Memory B cell (primary cell): ENCODE measurements around the gene CLCN7.

Experiments
- ATAC-seq: fragments of 150-1000 bp; cut with Tn5 transposase; 2 replicates; pipeline ENCODE4 v1.10.0; 2021; ENCODE audit warnings: low read depth, mild to moderate bottlenecking, moderate library complexity
- DNase-seq, 2 donors: peaks; one replicate each; pipeline ENCODE4 v3.0.0; 2022; ENCODE audit warnings: low spot score in 2 of 2
- H3K27ac Mint-ChIP-seq: one replicate; pipeline ENCODE4 v1.8.0; 2022; ENCODE audit warnings: mild to moderate bottlenecking, moderate library complexity, mixed read lengths
- H3K27me3 Mint-ChIP-seq: one replicate; pipeline ENCODE4 v1.8.0; 2022; ENCODE audit warnings: mixed read lengths
- H3K36me3 Mint-ChIP-seq: one replicate; pipeline ENCODE4 v1.8.0; 2022; ENCODE audit warnings: mild to moderate bottlenecking, mixed read lengths
- H3K4me1 Mint-ChIP-seq: one replicate; pipeline ENCODE4 v1.8.0; 2022; ENCODE audit warnings: mixed read lengths
- H3K4me3 Mint-ChIP-seq: one replicate; pipeline ENCODE4 v1.8.0; 2022; ENCODE audit warnings: mild to moderate bottlenecking, moderate library complexity, mixed read lengths
- H3K9me3 Mint-ChIP-seq: one replicate; pipeline ENCODE4 v1.8.0; 2022; ENCODE audit warnings: mixed read lengths

Gene CLCN7

DNA sequence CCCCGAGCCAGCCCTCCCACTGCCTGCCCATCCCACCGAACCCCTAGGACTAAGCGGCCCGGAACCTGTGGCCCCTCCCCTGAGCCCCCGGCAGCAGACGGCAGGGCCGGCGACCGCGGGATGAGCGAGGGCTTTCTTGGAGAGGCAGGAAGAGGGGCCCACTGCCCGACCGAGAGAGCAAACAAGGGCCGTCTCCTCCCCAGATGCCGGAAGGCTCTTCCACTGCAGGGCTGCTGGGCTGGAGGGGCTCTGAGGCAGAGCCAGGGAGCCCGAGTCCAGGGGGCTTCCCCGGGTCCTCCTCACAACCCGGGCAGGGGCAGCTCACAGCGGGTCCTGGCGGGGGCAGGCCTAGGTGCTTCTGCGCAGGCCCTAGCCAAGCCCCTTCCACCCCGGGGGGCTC, 41.1 kb downstream of the CLCN7 start:
- Mint-ChIP-seq H3K27me3 (peaks cover 1% of the 10 kb centered on the region), H3K4me3 (no peak overlapping the region), H3K4me1 (peaks cover 6% of the 10 kb centered on the region), H3K9me3 (no peaks in the 10 kb centered on the region), H3K36me3 (peaks cover 2% of the 10 kb centered on the region), H3K27ac (no peak overlapping the region)
- no peak for DNase-seq
- no peak for ATAC-seq

DNA sequence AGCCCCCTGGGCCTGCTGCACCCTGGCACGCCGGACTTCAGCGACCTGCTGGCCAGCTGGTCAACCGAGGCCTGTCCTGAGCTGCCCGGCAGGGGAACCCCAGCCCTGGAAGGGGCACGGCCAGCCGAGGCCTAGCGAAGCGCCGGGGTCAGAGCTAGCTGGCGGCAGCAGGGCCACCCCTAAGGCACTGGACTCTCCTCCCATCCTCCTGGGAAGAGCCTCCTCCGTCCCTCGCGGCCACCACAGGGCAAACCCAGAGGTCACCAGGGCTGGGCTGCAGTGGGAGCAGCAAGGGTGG, 41.6 kb downstream of the CLCN7 start:
- H3K4me3 Mint-ChIP-seq = no peak overlapping the region
- DNase-seq (no peak), ATAC-seq (no peak)
- peaks cover 2% of the 10 kb centered on the region for H3K36me3 Mint-ChIP-seq
- H3K27me3 Mint-ChIP-seq = peaks cover 1% of the 10 kb centered on the region
- H3K27ac Mint-ChIP-seq = no peak overlapping the region
- peaks cover 6% of the 10 kb centered on the region for H3K4me1 Mint-ChIP-seq
- no peaks in the 10 kb centered on the region for H3K9me3 Mint-ChIP-seq

DNA sequence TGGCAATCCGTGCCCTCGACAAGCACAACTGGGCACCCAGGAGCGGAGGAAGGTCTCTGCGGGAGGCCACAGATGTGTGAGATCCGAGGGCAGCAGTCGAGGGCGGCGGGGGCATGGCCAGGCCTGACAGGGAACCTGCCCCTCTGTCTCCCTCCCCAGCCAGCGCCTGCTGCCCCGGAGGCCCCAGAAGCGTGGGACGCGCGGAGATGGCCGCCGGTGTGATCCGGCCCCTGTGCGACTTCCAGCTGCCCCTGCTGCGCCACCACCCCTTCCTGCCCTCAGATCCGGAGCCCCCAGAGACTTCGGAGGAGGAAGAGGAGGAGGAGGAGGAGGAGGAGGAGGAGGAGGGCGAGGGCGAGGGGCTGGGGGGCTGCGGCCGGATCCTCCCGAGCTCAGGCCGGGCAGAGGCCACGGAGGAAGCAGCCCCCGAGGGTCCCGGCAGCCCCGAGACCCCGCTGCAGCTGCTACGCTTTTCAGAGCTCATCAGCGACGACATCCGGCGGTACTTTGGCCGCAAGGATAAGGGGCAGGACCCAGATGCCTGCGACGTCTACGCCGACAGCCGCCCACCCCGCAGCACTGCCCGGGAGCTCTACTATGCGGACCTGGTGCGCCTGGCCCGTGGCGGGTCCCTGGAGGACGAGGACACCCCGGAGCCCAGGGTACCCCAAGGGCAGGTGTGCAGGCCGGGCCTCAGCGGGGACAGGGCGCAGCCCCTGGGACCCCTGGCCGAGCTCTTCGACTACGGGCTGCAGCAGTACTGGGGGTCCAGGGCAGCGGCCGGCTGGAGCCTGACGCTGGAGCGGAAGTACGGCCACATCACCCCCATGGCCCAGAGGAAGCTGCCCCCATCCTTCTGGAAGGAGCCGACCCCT, 42.2 kb downstream of the CLCN7 start:
- Mint-ChIP-seq H3K27me3 (peaks cover 1% of the 10 kb centered on the region), H3K4me1 (peaks cover 6% of the 10 kb centered on the region), H3K4me3 (peak overlapping the region; percentile 39), H3K36me3 (peaks cover 2% of the 10 kb centered on the region), H3K9me3 (no peaks in the 10 kb centered on the region), H3K27ac (peak overlapping the region; percentile 22)
- ATAC-seq (no peak), DNase-seq (no peak)

DNA sequence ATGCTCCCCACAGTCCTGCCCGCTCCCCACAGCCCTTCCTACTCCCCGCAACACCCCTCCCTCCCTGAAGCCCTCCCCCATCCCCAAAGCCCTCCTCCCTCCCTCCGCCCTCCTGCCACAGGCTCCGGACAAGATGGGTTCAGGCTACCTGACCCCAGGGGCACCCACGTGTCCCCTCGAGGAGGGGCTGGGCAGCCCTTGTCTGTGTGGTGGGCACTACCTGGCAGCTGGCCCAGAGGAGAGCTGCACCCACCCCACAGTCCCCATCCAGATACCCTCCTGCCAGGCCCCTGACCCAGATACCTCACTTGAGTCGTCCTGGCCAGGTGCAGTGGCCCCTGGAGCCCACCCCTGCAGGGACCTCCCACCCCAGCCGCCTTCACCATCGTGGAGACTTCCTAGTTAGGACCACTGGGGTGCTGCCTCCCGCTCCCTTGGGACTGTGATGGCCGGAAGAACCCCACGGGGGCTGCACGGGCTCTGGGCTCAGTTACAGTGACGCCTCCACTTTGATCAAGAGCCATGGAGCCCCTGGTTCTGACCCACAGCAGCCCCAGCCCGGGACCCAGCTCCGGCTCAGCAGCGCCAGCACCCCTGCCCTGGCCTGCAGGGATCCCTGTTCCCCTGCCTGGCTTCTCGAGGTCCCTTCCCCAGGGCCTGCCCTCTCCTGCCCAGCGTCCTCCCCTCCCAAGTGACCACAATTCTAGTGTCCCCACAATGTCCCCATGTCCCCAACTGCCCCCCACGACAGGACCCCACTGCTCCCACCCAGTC, 43.1 kb downstream of the CLCN7 start:
- DNase-seq = no peak
- peaks cover 1% of the 10 kb centered on the region for H3K27me3 Mint-ChIP-seq
- H3K9me3 Mint-ChIP-seq = no peaks in the 10 kb centered on the region
- peaks cover 6% of the 10 kb centered on the region for H3K4me1 Mint-ChIP-seq
- no peak for ATAC-seq
- H3K36me3 Mint-ChIP-seq = peaks cover 2% of the 10 kb centered on the region
- H3K27ac Mint-ChIP-seq = peak overlapping the region; percentile 22
- peak overlapping the region; percentile 46 for H3K4me3 Mint-ChIP-seq

DNA sequence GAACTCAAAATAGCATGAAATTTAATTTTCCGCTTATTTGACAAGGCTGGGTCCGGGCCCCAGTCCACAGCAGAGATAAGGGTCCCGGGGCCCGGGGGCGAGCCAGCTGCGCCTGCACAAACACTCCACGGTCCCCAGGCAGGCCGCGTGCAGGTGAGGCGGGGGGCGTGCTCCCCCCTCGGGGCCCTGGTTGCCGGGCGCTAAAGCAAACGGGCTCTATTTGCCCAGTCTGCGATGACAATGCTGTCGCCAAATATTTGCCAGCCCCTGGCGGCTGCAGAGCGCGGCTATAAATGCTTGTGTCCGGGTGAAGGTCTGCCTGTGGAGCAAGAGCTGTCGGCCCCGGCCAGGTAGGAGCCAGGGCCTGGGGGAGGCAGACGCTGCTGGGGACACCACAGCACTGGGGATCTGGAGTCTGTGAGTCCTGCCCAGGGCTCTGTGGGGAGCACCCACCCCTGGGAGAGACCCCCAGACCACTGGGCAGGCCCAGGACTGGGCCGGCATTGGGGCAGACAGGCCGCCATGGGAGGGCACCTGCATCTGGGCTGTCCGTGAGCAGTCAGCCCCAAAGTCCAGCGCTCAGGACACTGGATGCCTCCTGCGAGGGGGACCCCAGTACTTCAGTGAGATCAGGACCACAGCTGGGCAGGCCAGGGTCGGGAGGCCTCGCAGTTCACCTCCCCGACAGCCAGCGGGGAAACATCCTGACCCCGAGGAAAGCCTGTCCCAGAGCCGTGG, 43.9 kb downstream of the CLCN7 start, which contains the start of gene PERCC1:
PERCC1 (plus strand) TSS at position 320 of the 738 bp plus-strand sequence. CDS start 1,516 bp downstream, outside the sequence.
- no peak for DNase-seq
- Mint-ChIP-seq H3K27me3 (peaks cover 1% of the 10 kb centered on the region), H3K36me3 (peaks cover 1% of the 10 kb centered on the region), H3K4me3 (peak within 1 kb of the TSS; percentile 46), H3K27ac (peak within 1 kb of the TSS; percentile 67), H3K4me1 (peaks cover 6% of the 10 kb centered on the region), H3K9me3 (no peaks in the 10 kb centered on the region)
- no peak for ATAC-seq

DNA sequence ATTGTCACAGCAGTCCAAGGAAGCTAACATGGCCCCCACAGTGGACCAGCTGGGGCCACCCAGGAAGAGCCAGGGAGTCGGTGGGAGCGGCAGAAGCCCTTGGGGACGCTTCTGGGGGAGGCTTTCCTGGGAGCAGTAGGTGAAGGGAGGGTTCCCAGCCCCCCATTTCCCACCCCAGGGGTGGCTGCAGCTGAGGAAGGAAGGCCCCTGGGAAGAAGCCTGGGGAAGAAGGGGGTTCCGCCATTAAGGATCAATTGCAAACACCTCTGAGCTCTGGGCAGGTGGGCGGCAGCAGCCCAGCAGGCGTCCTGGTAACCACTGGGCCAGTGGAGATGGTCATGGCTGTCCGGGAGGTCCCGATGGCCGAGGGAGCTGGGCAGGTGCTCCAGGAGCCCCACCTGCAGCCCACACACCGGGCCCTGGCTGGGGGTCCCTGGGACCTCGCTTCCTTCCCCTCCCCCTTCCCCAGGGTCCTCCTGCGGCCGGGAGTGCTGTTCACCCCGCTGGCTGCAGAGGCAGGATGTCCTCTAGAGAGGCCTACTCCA, 44.5 kb downstream of the CLCN7 start:
- Mint-ChIP-seq H3K36me3 (no peaks in the 10 kb centered on the region), H3K9me3 (no peaks in the 10 kb centered on the region), H3K27ac (peak overlapping the region; percentile 67), H3K27me3 (peaks cover 1% of the 10 kb centered on the region), H3K4me3 (no peak overlapping the region), H3K4me1 (peaks cover 6% of the 10 kb centered on the region)
- no peak for ATAC-seq
- no peak for DNase-seq

DNA sequence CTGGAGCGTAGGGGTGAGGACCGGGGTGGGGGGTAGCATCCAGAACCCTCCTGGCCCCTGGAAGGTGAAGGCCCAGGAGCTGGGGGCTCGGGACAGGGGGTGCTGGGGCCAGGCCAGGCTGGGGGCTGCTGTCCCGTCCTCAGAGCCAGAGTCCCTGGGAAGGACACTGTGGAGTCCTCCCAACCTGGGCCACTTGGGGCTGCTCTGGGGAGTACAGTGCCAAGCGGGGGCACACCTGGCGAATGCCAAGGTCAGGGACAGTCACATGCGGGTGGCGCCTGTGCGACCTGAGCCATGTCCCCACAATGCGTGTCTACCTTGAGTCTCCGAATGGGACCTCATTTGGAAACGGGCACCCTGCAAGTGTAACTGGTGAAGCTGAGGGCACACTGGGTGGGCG, 45.2 kb downstream of the CLCN7 start:
- no peak for ATAC-seq
- no peak for DNase-seq
- H3K27ac Mint-ChIP-seq = peak overlapping the region; percentile 67
- no peak overlapping the region for H3K4me3 Mint-ChIP-seq
- H3K27me3 Mint-ChIP-seq = peaks cover 1% of the 10 kb centered on the region
- H3K4me1 Mint-ChIP-seq = peaks cover 6% of the 10 kb centered on the region
- H3K36me3 Mint-ChIP-seq = no peaks in the 10 kb centered on the region
- no peaks in the 10 kb centered on the region for H3K9me3 Mint-ChIP-seq

DNA sequence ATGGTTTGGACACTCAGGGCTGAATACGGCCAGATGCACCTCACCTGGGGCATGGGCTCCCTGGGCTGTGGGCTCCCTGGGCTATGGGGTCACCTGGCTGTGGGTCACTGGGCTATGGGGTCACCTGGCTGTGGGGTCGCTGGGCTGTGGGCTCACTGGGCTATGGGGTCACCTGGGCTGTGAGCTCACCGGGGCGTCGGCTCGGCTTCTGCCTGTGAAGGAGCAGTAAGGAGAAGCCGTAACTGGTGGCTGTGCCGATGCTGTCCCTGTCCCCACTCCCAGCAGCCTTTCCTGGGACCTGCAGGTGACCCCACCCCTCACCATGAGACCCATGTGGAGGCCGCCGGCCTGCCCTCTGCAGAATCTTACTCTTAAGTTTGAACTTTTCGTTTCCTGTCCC, 45.8 kb downstream of the CLCN7 start:
- peak overlapping the region; percentile 67 for H3K27ac Mint-ChIP-seq
- H3K4me3 Mint-ChIP-seq = no peak overlapping the region
- peaks cover 1% of the 10 kb centered on the region for H3K27me3 Mint-ChIP-seq
- DNase-seq (no peak), ATAC-seq (no peak)
- H3K36me3 Mint-ChIP-seq = no peaks in the 10 kb centered on the region
- no peaks in the 10 kb centered on the region for H3K9me3 Mint-ChIP-seq
- H3K4me1 Mint-ChIP-seq = peaks cover 6% of the 10 kb centered on the region

DNA sequence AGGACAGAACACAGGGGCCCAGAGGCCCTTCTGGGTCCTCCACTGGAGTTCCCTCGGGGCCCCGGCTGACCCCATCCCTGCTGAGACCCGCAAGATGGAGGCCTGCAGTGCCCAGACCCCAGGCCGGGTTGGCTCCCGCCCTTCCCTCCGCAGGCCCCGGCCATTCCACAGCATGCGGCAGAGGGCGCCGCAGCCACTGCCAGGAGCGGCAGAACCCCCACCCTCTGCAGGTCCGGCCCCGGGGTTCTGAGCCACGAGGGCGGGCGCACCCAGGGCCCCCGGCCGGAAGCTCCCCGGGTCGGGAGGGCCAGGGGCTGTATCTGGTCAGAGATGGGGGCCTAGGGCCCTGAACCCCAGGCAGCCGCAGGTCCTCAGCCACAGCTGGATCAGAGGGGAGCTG, 46.3 kb downstream of the CLCN7 start:
- peak; percentile 94 for ATAC-seq
- H3K4me1 Mint-ChIP-seq = peaks cover 6% of the 10 kb centered on the region
- no peak overlapping the region for H3K4me3 Mint-ChIP-seq

DNA sequence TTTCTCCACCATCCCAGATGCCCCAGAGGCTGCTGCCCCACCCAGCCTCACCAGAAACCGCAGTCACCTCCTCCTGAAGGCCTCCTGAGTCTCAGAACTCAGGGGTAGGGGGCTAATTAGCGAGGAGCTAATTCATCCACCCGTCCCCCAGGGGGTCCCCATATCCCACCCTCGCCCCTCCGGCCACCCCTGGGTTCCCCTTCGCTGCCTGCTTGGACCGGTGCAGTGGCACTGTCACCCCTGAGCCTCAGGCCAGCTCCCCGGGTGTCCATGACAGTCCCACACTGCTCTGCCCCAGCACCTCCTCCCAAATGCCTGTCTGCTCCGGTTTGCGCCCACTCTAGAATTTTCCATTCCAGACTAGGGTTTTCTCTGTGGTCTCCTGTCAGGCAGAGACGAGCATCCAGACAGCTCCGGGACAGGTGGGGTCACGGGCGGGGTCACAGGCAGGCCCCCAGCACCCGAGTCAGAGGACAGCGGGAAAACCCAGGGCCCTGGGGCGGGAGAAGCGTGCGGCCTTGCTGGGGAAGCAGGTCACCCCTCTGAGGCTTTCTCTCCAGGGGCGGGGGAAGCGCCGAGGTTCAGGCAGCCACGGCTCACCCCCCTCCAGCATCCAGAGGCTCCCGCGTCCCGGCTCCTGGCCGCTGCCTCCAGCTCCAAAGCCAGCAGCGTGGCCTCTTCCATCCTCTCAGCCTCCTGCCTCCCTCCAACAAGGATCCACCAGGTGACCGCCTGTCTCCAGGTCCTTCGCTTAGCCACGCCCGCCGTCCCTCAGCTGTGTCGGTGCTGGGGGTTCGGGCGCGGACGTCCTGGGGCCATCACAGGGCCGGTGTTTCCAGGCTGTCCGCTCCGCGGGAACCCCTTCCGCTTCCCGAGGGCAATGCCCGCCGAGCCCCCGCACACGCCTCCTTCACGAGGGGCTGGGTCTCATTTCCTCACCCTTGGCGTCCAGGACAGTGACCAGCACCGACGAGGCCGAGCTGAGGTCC, 47.1 kb downstream of the CLCN7 start:
- no peak overlapping the region for H3K27ac Mint-ChIP-seq
- peaks cover 6% of the 10 kb centered on the region for H3K4me1 Mint-ChIP-seq
- no peak for DNase-seq
- H3K36me3 Mint-ChIP-seq = no peaks in the 10 kb centered on the region
- H3K4me3 Mint-ChIP-seq = no peak overlapping the region
- H3K9me3 Mint-ChIP-seq = no peaks in the 10 kb centered on the region
- peaks cover 1% of the 10 kb centered on the region for H3K27me3 Mint-ChIP-seq
- no peak for ATAC-seq

More for the DNA sequence above, 46.3 kb downstream of the CLCN7 start:
- no peak overlapping the region for H3K27ac Mint-ChIP-seq
- no peaks in the 10 kb centered on the region for H3K9me3 Mint-ChIP-seq
- no peaks in the 10 kb centered on the region for H3K36me3 Mint-ChIP-seq
- peaks cover 1% of the 10 kb centered on the region for H3K27me3 Mint-ChIP-seq
- peak; percentile 54 to 70 for DNase-seq

DNA sequence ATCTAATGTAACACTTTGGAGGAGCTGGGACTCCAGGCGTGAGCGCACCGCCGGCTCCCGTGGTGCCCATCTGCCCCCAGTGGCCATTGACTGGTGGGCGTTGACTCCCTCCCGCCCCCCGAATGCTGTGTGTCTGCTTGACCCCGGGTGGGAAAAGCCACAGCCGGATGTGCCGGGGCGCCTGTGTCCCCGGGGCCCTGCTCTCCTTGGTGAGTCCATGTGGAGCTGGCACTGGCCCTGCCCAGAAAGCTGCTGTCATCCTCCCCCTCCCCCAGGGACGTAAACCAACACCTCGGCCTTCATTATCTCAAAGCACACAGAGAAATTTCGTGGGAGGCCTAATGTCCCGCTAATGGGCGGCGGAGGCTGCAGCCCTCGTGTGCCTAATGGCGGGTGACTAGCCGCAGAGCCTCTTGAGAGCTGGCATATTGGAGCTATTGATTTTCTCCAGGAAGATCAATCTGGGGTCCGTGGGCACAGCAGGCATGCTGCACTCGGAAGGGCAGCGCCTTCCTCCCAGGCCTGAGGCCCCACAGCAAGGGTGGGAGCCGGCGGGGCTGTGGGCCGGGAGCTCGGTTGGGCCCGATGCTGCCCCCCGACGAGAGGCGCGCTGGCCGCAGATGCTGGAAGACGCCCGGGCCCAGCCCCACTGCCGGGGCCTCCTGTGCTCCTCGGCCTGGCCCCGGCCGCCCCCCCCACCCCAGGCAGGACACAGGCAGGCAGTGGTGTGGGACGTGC, 47.9 kb downstream of the CLCN7 start:
- H3K4me3 Mint-ChIP-seq = no peak overlapping the region
- H3K27me3 Mint-ChIP-seq = peaks cover 1% of the 10 kb centered on the region

DNA sequence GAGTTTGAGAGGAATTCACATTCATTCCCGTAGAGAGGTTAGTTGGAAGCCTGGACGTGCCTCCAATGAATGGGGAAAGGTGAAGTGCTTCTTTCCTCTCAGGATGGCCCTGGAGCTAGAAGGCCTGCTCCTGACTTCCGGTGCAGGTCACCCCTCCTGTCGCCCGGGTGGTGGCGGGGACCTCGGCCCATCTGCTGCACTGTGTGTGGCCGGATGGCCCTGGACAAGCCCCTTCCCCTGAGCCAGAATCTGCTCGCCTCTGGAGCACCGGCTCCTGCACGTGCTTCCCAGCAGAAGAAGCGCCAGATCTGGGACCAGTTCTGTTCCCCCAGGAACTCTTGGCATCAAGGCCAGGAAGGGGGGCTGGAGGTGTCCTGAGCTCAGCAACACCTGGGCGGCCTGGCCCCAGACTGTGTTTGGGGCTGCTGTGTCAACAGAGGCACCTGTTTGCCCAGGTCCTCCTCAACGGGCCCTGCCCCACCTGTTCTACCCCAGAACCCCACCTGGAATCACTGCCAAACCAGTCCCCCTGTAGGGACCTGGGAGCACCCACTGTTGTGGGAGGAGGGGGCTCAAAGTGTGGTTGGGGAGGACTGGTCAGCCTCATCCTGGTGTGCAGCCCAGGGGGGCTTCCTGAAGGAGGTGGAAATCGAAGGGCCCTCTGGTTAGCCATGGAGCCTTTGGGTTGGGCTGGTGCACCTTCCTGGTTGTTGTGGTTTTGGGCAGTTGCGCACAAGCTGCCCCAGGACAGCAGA, 49.0 kb downstream of the CLCN7 start:
- Mint-ChIP-seq H3K27ac (no peak overlapping the region), H3K36me3 (no peaks in the 10 kb centered on the region), H3K4me1 (peaks cover 5% of the 10 kb centered on the region), H3K9me3 (no peaks in the 10 kb centered on the region), H3K27me3 (peaks cover 1% of the 10 kb centered on the region), H3K4me3 (no peak overlapping the region)
- no peak for ATAC-seq
- DNase-seq = no peak

More for the DNA sequence above, 47.9 kb downstream of the CLCN7 start:
- no peak for DNase-seq
- H3K27ac Mint-ChIP-seq = peak overlapping the region; percentile 68
- H3K36me3 Mint-ChIP-seq = no peaks in the 10 kb centered on the region
- no peak for ATAC-seq
- no peaks in the 10 kb centered on the region for H3K9me3 Mint-ChIP-seq
- peaks cover 3% of the 10 kb centered on the region for H3K4me1 Mint-ChIP-seq
